GM19025 (cell line): Measurements from ENCODE around the gene INTS7.
"Not testable (repeated sequence)": the region's sequence is repeated elsewhere in the genome, so short reads cannot be mapped to it uniquely, and the experiment has no call there.

ENCODE experiments used
- ATAC-seq: cut with Tn5 transposase; IDR thresholded peaks from one replicate; pipeline ENCODE4 v1.9.1; 2021; ENCODE audit warnings: mild to moderate bottlenecking, low read depth, moderate library complexity; ENCODE audit not compliant: unreplicated experiment

The INTS7 gene

DNA sequence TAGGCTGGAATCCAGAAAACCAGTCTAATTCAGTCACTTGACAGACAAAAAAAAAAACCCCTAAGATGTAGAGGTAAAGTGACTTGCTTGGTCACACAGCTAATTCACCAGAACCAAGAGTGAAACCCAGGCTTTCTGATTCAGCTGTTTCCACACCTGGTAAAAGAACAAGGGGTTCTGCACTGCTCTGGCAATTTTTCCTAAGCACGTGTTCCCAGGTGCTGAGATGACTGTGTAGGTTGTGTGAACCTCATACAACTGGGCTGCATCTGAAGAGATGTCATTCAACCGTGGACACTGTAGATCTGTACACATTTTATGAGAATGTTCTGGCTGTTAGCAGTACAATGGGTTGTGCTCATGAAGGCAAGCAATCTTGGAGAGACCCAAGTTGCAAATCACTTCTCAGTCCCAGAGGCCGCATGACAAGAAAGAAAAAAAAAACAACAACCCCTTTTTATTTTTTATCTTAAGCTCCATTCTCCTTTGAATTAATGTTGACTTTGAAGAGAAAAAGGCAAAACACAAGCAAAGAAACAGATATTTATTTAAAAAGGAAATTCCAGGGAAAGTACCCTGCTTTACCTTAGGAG is 95.4 kb downstream of the INTS7 start:
- ATAC-seq = peak; percentile 65

GRCh38 chr1:211938561-211938997 is 96.8 kb downstream of the INTS7 start:
- ATAC-seq = no peak

GRCh38 chr1:211937422-211937821 is 97.9 kb downstream of the INTS7 start:
- ATAC-seq = not testable (repeated sequence)

GRCh38 chr1:211935448-211935970 is 99.8 kb downstream of the INTS7 start:
- ATAC-seq = peak; percentile 79

- no peak for ATAC-seq
Observed at GRCh38 chr1:211933946-211934714, 101.2 kb downstream of the INTS7 start.

DNA sequence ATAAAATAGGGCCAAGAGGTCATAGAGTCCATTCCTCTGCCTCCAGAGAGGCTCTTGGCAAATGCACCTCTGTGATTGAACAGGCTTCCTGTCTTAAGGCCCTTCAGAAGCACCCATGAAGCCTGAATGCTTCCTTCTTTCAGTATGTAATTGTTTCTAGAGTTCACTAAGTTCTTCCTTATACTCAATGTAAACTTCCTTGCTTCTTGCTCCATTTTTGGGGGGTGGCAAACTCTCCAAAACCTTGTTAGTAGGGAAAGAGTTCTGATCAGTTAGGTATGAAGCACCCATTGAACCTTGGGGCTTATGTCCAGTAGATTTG is 102.5 kb downstream of the INTS7 start:
- ATAC-seq = no peak

DNA sequence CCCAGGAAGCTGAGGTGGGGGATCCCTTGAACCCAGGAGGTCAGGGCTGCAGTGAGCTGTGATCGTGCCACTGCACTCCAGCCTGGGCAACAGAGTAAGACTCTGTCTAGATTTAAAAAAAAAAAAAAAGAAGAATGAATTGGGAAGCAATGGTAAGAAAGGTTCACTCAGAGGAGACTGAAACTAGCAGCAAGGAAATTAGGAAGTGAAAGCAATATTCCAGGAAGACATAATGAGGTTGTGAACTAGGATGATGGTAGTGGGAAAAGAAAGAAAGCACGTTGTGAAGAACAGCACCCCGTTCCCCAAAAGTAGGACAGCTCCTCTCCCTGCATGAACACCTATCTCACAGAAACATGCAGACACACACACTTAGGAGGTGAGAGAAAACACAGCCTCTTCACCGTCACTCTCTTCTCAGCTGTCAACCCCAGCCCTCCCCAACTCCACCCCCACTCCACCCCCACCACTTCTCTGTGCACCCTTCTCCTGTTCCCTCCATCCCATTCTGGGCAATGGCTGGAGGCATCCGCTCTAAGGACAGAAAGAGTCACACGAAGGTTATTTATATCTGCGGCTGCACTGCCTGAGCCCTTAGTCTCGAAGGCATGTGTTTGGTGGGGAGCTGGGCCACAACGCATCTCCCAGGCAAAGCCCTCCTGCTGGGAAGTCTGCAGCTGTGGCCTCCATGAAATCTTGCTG is 103.0 kb downstream of the INTS7 start:
- no peak for ATAC-seq

DNA sequence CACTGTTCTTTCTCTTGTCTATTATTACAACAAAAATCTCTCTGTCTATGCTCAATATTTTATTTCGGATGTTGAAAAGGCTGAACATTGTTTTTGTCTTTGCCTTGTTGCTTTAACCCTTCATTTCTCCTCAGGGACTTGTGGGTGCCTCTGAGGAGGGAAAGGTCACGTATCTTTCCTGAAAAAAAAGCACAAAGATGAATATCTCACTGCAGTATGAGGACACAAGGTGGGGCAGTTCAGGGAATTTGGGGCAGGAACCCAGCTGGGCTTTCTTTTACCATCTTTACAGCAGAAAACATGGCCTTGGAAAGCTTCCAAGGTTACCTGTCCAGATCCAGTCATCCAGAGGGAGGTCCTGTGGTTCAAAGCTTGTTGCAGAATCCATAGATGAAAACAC is 105.7 kb downstream of the INTS7 start:
- no peak for ATAC-seq

DNA sequence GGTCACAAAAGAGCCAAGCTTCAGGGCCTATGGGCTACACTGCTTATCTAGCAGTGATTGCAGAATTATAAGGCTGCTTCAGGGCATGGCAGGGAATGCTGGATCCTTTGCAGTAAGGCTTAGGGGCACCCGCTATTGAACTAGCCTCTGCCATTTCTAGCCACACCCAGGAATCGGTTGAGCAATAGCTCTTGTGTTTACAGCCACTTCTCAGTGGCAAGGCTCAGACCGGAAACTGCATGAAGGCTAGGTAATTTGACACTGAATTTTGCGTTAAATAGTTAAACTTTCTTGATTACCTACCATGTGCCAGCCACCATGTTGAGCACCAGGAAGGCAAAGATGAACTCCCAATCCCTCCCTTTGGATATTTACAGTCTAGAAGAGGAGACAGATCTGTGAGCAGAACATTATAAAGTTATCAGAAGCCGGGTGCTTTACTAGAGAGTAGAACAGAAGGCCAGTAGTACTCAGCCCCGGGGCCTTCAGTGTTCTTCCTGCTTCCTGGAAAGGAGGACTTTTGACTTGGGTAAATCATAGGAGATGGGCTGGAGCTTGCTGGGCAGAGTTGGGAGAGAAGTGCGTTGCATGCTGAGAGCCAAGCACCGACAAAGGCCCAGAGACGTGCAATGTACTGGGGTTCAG is 106.2 kb downstream of the INTS7 start:
- ATAC-seq = no peak

DNA sequence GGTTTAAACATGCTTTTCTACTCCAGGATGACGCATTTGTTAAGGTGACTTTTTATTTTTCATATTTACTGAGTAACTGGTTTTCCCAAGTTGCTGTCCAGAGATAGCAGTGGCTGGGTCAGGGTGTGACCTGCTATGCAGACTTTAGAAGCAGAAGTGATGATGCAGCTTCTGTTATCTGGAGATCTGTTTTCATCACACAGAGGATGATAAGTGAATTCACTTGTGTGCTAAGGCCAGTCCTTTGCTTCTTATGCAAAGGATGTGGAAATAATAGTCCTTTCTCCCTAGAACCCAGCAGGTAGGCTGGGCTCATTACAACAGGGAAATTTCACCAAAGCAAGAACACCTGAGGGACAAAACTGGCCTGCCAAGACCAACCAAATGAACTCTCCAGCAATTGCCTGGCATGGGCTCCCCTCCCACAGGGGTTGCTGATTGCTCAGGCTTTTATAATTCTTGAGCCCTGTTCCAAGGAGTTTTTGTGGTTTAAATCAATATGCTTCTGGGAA is 107.0 kb downstream of the INTS7 start:
- ATAC-seq = no peak

DNA sequence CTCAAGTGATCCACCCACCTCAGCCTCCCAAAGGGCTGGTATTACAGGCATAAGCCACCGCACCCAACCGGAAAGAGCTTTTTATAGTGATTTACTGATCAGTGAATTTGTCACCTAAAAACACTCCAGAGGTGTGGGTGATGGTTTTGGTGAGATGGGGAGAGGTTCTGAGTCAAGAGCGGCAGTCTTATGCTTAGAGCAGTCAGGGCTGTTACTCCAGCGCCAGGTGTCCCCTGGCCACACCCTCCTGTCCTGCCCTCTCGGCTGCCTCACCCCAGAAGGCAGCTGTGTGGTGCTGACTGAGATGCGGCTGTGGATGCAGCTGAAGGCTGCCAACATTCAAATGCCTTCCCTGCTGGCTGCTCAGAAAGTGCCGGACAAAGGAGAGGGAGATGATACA is 110.3 kb downstream of the INTS7 start:
- ATAC-seq = peak; percentile 67

DNA sequence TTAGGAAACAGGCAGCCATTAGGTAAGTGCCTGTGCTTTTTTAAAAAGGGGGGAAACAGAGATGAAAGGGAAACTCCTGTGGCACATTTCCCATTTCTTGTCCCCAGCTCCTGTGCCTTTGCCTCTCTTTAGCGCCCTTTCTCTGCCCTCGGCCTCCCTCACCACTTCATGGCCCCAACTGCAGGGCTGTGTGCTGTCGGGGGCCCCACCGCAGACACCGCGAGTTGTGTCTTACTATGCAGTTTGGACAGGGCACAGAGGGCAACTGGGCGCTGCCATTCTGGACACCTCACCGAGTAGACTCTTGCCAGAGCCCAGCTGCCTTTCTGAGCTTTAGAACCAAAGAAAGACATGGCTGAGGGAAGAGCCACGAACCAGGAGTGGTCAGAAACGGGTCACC is 111.1 kb downstream of the INTS7 start:
- ATAC-seq = no peak

- no peak for ATAC-seq
Observed at GRCh38 chr1:211923095-211923494, 112.3 kb downstream of the INTS7 start.

DNA sequence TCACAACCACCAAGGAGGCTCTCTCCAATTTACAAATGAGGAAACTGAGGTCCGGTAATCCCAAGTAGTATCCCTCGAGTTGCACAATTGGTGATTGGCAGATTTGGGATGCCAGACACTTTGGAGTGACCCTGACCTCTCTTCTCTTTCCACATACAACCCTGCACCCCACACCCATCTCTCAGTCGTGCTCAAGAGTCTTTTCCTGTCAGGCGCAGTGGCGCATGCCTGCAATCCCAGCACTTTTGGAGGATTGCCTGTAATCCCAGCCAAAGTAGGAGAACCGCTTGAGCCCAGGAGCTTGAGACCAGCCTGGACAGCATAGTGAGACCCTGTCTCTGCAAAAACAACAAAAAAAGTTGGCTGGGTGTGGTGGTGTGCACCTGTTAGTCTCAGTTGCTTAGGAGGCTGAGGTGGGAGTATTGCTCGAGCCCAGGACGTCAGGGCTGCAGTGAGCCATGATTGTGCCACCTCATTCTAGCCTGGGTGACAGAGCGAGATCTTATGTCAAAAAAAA is 113.7 kb downstream of the INTS7 start:
- ATAC-seq = no peak

GRCh38 chr1:211920602-211921226 is 114.6 kb downstream of the INTS7 start:
- no peak for ATAC-seq

GRCh38 chr1:211920141-211920572 is 115.2 kb downstream of the INTS7 start:
- ATAC-seq = no peak

- ATAC-seq = no peak
Observed at GRCh38 chr1:211918843-211919414, 116.4 kb downstream of the INTS7 start.

DNA sequence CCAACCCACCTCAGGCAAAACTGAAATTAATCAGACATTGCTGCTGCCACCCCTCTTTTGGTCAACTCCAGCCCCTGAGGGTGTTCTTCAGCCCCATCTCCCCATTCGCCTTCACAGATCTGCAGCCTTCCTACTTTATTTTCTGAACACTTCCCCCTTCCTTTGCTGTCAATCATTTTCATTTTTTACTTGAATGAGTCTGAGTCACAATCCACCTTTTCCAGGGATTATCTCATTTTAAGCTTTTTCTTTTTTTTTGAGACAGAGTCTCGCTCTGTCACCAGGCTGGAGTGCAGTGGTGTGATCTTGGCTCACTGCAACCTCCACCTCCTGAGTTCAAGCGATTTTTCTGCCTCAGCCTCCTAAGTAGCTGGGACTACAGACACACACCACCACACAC is 118.9 kb downstream of the INTS7 start:
- ATAC-seq = not testable (repeated sequence)

GRCh38 chr1:211915924-211916323 is 119.4 kb downstream of the INTS7 start:
- ATAC-seq = no peak
